CD4-positive, alpha-beta T cell treated with Interleukin-10 for 1 hour (primary cell): ENCODE results near the gene PDPN.

Source experiments
- DNase-seq: peaks from one replicate; pipeline ENCODE4 v3.0.0-alpha.2; 2020

The PDPN gene

GRCh38 chr1:13619909-13620308, 36.3 kb downstream of the PDPN start:
- no peak for DNase-seq

- DNase-seq: no peak
Observed at GRCh38 chr1:13620825-13621224, 37.2 kb downstream of the PDPN start.

- DNase-seq: no peak
Observed at GRCh38 chr1:13622446-13622845, 38.8 kb downstream of the PDPN start.

- DNase-seq: no peak
Observed at GRCh38 chr1:13623021-13623637, 39.5 kb downstream of the PDPN start.

GRCh38 chr1:13624526-13624925, 40.9 kb downstream of the PDPN start:
- DNase-seq: no peak

GRCh38 chr1:13627127-13627526, 43.5 kb downstream of the PDPN start:
- no peak for DNase-seq

- DNase-seq: no peak
Observed at GRCh38 chr1:13628218-13628617, 44.6 kb downstream of the PDPN start.

- DNase-seq: no peak
Observed at GRCh38 chr1:13628711-13629110, 45.1 kb downstream of the PDPN start.

GRCh38 chr1:13642306-13643004, 58.8 kb downstream of the PDPN start:
- DNase-seq: no peak

GRCh38 chr1:13643017-13643416, 59.4 kb downstream of the PDPN start:
- no peak for DNase-seq

GRCh38 chr1:13646521-13646920, 62.9 kb downstream of the PDPN start:
- no peak for DNase-seq

- DNase-seq: no peak
Observed at GRCh38 chr1:13651279-13651678, 67.6 kb downstream of the PDPN start.

- DNase-seq: no peak
Observed at GRCh38 chr1:13652238-13652637, 68.6 kb downstream of the PDPN start.

GRCh38 chr1:13661539-13661938, 77.9 kb downstream of the PDPN start:
- no peak for DNase-seq

GRCh38 chr1:13662493-13662892, 78.9 kb downstream of the PDPN start:
- DNase-seq: no peak

- no peak for DNase-seq
Observed at GRCh38 chr1:13663969-13664368, 80.3 kb downstream of the PDPN start.

GRCh38 chr1:13664451-13664850, 80.8 kb downstream of the PDPN start:
- DNase-seq: no peak

GRCh38 chr1:13666317-13666716, 82.7 kb downstream of the PDPN start:
- DNase-seq: no peak
